ENCODE results near the gene TMCO1. TPM values are rescaled to one million over a fixed set of nuclear protein-coding genes. Genes with fewer than 3 reads are reported as not detected.

Gene TMCO1
- polyA plus RNA-seq, 1 of the 3 experiments (the other 2 are of a cell fraction), result 54.4 TPM

DNA sequence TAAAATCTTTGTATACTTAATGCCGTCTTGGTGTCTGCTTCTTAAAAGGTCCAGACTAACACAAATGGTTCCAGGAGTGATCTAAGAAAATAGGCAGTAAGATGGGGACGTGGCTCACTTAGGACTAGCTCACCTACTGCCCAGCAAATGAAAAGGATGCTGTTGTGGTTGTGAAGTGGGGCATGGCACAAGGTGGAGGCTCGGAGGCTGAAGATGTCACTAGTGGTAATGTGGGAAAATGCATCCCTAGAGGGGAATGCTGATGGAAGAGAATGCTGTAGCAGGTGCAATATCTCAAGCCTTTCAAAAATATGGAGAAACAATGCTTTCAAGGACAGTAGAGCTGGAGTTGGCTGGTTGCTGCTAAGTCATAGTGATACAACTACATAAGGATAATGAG is 47.5 kb upstream of the TMCO1 start:
- H3F3A ChIP-seq (replicated peaks; ENCODE audit: insufficient read depth), result no peaks in the 10 kb centered on the region
- no peak for DNase-seq
- H3K4me2 ChIP-seq, result no peak overlapping the region
- no peak overlapping the region for H3K4me3 ChIP-seq (ENCODE audit: low read depth in 2 of 2, low read length in 1 of 2)
- no peaks in the 10 kb centered on the region for H3K4me1 ChIP-seq (ENCODE audit: control insufficient read depth in 1 of 2, insufficient read depth in 2 of 2, low read depth in 1 of 2, low read length in 1 of 2)
- H3K9me2 ChIP-seq, result no peaks in the 10 kb centered on the region
- no peaks in the 10 kb centered on the region for H3K79me2 ChIP-seq (ENCODE audit: insufficient read depth)
- H2AFZ ChIP-seq (ENCODE audit: low read depth), result no peak overlapping the region
- no peak overlapping the region for H3K27ac ChIP-seq (ENCODE audit: low read depth in 2 of 2, low read length in 1 of 2)
- CTCF ChIA-PET, result no interaction called here
- no peaks in the 10 kb centered on the region for H3K36me3 ChIP-seq (replicated peaks in 1 of 2; ENCODE audit: control insufficient read depth in 1 of 2, insufficient read depth in 2 of 2, low read length in 1 of 2)
- 43% methylated on average over 3 of the region's 3 CpGs for WGBS (ENCODE audit: low lambda C conversion rate)
- POLR2A ChIA-PET, result no interaction called here
- H3K9me3 ChIP-seq, result no peaks in the 10 kb centered on the region
- no peak overlapping the region for H3K9ac ChIP-seq
- H4K20me1 ChIP-seq (ENCODE audit: insufficient read depth), result no peaks in the 10 kb centered on the region
- no peaks in the 10 kb centered on the region for H3K27me3 ChIP-seq (ENCODE audit: insufficient read depth)
- TF ChIP-seq RFX5 (IDR thresholded peaks at IDR 0.05; ENCODE audit: low read length) (no peak), FOXJ3 (CRISPR knock-in tag; IDR thresholded peaks at IDR 0.05) (no peak), SIN3A (IDR thresholded peaks at IDR 0.05; ENCODE audit: borderline replicate concordance, low read depth, low read length) (no peak), FOSL2 (IDR thresholded peaks at IDR 0.05; ENCODE audit: borderline replicate concordance, low read depth) (no peak), NFIC (IDR thresholded peaks at IDR 0.05; ENCODE audit: borderline replicate concordance) (no peak), EZH2phosphoT487 (IDR thresholded peaks at IDR 0.05; ENCODE audit: borderline replicate concordance, low read depth) (no peak)
- TF ChIP-seq, protein P1, sequence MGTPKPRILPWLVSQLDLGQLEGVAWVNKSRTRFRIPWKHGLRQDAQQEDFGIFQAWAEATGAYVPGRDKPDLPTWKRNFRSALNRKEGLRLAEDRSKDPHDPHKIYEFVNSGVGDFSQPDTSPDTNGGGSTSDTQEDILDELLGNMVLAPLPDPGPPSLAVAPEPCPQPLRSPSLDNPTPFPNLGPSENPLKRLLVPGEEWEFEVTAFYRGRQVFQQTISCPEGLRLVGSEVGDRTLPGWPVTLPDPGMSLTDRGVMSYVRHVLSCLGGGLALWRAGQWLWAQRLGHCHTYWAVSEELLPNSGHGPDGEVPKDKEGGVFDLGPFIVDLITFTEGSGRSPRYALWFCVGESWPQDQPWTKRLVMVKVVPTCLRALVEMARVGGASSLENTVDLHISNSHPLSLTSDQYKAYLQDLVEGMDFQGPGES (IDR thresholded peaks at IDR 0.05; ENCODE audit: low read depth, low read length), result no peak

DNA sequence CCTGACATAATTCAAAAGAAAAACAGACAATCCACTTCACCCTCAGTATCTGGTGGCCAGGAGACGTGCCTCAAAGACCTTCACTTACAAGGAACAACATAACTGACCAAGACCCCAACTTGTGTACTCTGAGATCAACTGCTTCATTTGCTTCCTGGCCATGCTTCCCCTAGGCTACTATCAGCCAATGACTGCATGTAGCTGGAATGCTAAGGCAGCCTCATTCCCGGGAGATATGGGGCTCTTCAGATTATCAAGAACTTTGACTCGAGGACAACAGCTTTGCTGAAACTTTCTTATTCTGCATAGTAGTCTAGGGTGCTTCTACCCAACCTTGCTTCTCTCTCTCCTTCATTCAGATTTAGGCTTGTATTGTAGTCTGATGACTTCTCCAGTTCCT is 47.1 kb upstream of the TMCO1 start:
- TF ChIP-seq SMC3 (IDR thresholded peaks at IDR 0.05; ENCODE audit: low read depth, low read length) (no peak), RFX5 (IDR thresholded peaks at IDR 0.05; ENCODE audit: low read length) (no peak), FOSL2 (IDR thresholded peaks at IDR 0.05; ENCODE audit: borderline replicate concordance, low read depth) (no peak), GABPA (IDR thresholded peaks at IDR 0.05; ENCODE audit: low read depth) (no peak), USF2 (IDR thresholded peaks at IDR 0.05; ENCODE audit: borderline replicate concordance, low read depth, low read length) (no peak), MXI1 (IDR thresholded peaks at IDR 0.05; ENCODE audit: low read depth, low read length) (no peak)
- TF ChIP-seq, protein P2, sequence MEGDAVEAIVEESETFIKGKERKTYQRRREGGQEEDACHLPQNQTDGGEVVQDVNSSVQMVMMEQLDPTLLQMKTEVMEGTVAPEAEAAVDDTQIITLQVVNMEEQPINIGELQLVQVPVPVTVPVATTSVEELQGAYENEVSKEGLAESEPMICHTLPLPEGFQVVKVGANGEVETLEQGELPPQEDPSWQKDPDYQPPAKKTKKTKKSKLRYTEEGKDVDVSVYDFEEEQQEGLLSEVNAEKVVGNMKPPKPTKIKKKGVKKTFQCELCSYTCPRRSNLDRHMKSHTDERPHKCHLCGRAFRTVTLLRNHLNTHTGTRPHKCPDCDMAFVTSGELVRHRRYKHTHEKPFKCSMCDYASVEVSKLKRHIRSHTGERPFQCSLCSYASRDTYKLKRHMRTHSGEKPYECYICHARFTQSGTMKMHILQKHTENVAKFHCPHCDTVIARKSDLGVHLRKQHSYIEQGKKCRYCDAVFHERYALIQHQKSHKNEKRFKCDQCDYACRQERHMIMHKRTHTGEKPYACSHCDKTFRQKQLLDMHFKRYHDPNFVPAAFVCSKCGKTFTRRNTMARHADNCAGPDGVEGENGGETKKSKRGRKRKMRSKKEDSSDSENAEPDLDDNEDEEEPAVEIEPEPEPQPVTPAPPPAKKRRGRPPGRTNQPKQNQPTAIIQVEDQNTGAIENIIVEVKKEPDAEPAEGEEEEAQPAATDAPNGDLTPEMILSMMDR (IDR thresholded peaks at IDR 0.05), result no peak
- TF ChIP-seq, protein P3, sequence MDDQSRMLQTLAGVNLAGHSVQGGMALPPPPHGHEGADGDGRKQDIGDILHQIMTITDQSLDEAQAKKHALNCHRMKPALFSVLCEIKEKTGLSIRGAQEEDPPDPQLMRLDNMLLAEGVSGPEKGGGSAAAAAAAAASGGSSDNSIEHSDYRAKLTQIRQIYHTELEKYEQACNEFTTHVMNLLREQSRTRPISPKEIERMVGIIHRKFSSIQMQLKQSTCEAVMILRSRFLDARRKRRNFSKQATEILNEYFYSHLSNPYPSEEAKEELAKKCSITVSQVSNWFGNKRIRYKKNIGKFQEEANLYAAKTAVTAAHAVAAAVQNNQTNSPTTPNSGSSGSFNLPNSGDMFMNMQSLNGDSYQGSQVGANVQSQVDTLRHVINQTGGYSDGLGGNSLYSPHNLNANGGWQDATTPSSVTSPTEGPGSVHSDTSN (IDR thresholded peaks at IDR 0.05), result no peak
- H3K79me2 ChIP-seq (ENCODE audit: insufficient read depth), result no peaks in the 10 kb centered on the region
- no peak overlapping the region for H3K4me3 ChIP-seq (ENCODE audit: low read depth in 2 of 2, low read length in 1 of 2)
- no peaks in the 10 kb centered on the region for H4K20me1 ChIP-seq (ENCODE audit: insufficient read depth)
- no peaks in the 10 kb centered on the region for H3K9me3 ChIP-seq
- ChIA-PET CTCF (no interaction called here), POLR2A (no interaction called here)
- DNase-seq, result no peak
- no peaks in the 10 kb centered on the region for H3K4me1 ChIP-seq (ENCODE audit: control insufficient read depth in 1 of 2, insufficient read depth in 2 of 2, low read depth in 1 of 2, low read length in 1 of 2)
- H3K27me3 ChIP-seq (ENCODE audit: insufficient read depth), result no peaks in the 10 kb centered on the region
- no peak overlapping the region for H2AFZ ChIP-seq (ENCODE audit: low read depth)
- no peak overlapping the region for H3K9ac ChIP-seq
- H3K4me2 ChIP-seq, result no peak overlapping the region
- 19% methylated on average over 3 of the region's 3 CpGs for WGBS (ENCODE audit: low lambda C conversion rate)
- no peaks in the 10 kb centered on the region for H3K9me2 ChIP-seq
- no peak overlapping the region for H3K27ac ChIP-seq (ENCODE audit: low read depth in 2 of 2, low read length in 1 of 2)
- H3F3A ChIP-seq (replicated peaks; ENCODE audit: insufficient read depth), result no peaks in the 10 kb centered on the region
- no peaks in the 10 kb centered on the region for H3K36me3 ChIP-seq (replicated peaks in 1 of 2; ENCODE audit: control insufficient read depth in 1 of 2, insufficient read depth in 2 of 2, low read length in 1 of 2)

Data from SK-N-SH (cell line).